Skeletal muscle tissue (tissue), 4 donors: ENCODE results near the gene ZFAND2A. TPM values are rescaled to one million over a fixed set of nuclear protein-coding genes. Genes with fewer than 3 reads are reported as not detected.
"Not testable (repeated sequence)": the region's sequence is repeated elsewhere in the genome, so short reads cannot be mapped to it uniquely, and the experiment has no call there.

Experiments used
- H3K27ac ChIP-seq: one replicate; pipeline ENCODE4 v1.7.0; 2013; ENCODE audit warnings: mild to moderate bottlenecking, low read depth, low read length, inconsistent platforms
- H3K27me3 ChIP-seq, 3 donors: one replicate each; pipeline ENCODE4 v1.7.0; 2013; ENCODE audit warnings: low read length in 3 of 3; ENCODE audit not compliant: control insufficient read depth in 3 of 3, insufficient read depth in 3 of 3
- H3K36me3 ChIP-seq, 3 donors: one replicate each; pipeline ENCODE4 v1.7.0; 2013; ENCODE audit warnings: low read length in 3 of 3; ENCODE audit not compliant: control insufficient read depth in 3 of 3, insufficient read depth in 3 of 3
- H3K4me1 ChIP-seq, 3 donors: one replicate each; pipeline ENCODE4 v1.7.0; 2013; ENCODE audit warnings: low read length in 3 of 3, mild to moderate bottlenecking in 3 of 3; ENCODE audit not compliant: control insufficient read depth in 3 of 3, insufficient read depth in 3 of 3
- H3K4me3 ChIP-seq, 3 donors: one replicate each; pipeline ENCODE4 v1.7.0; 2013; ENCODE audit warnings: low read length in 3 of 3
- H3K9ac ChIP-seq, 3 donors: one replicate each; pipeline ENCODE4 v1.7.0; 2013; ENCODE audit warnings: low read length in 3 of 3, mild to moderate bottlenecking in 3 of 3, moderate library complexity in 2 of 3, low read depth in 1 of 3
- H3K9me3 ChIP-seq, 3 donors: one replicate each; pipeline ENCODE4 v1.7.0; 2013; ENCODE audit warnings: low read length in 3 of 3; ENCODE audit not compliant: control insufficient read depth in 3 of 3
- total RNA-seq: library from RNA; depleted of rRNA; stranded (reverse); fragments of >200 nt; gene quantifications from one replicate; pipeline ENCODE4 v1.2.3, GENCODE V29; 2014
- donor health status: Osteomylitis.

Gene ZFAND2A
- total RNA-seq, 1 donor from 2014 or later: 10.4 TPM

DNA sequence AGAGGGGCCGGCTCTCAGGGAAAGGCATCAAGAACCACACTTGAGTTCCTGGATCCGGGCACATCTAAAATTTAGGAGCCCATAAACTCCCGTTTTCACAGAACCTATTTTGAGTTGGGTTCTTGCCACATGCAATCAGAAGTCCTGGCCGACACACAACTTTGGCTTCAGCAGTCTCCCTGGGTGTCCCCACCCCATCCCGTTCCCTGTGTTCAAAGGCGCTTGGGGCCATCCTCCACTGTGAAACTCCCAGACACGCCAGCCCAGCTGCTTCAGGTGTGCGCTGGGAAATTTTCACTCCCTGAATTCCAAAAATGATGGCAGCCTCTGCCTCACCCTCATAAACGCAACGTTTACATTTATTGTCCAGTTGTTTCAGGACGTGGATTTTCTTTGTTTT, 8.4 kb upstream of the ZFAND2A start:
- Histone ChIP-seq H3K27me3 (peaks cover 0 to 2% (median 0%) of the 10 kb centered on the region in 3 donors), H3K27ac (no peak overlapping the region), H3K4me1 (peaks cover 2 to 10% (median 6%) of the 10 kb centered on the region in 3 donors), H3K9ac (no peak overlapping the region), H3K4me3 (no peak overlapping the region), H3K36me3 (peaks cover 4 to 15% (median 10%) of the 10 kb centered on the region in 3 donors), H3K9me3 (no peaks in the 10 kb centered on the region)

DNA sequence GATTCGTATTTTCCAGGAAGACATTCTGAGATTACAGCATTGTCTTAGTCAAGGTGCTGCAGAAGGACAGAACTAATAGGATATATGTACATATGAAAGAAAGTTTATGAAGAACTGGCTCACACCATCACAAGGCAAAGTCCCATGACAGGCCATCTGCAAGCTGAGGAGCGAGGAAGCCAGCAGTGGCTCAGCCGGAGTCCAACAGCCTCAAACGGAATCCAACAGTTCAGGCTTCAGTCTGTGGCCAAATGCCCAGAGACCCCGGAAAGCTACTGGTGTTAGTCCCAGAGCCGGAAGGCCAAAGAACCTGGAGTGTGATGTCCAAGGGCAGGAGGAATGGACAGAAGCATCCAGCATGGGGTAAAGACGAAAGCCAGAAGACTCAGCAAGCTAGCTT, 4.4 kb upstream of the ZFAND2A start:
- Histone ChIP-seq H3K36me3 (peaks cover 8 to 27% (median 18%) of the 10 kb centered on the region in 3 donors), H3K27me3 (no peaks in the 10 kb centered on the region), H3K4me1 (peaks cover 7 to 16% (median 15%) of the 10 kb centered on the region in 3 donors)

DNA sequence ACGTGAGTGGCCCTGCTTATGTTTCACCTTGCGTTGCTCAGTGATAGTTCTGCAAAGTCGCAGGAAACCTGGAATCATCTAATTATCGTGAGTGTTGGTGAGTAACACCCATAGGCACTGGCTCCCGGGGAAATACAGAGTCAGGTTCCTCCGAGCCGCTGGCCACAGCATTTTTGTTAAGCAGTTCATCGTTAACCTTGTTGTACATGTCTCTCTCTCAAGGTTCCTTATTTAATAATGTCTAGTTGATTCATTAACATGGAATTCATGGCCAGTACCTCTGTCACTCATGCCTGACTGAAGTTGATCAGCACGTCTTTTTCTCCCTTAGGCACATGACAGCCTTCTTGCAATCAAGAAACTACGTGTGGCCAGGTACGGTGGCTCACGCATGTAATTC, 3.1 kb upstream of the ZFAND2A start:
- H3K4me1 ChIP-seq: peaks cover 18 to 23% (median 22%) of the 10 kb centered on the region in 3 donors
- H3K36me3 ChIP-seq: peaks cover 8 to 27% (median 23%) of the 10 kb centered on the region in 3 donors
- no peak overlapping the region for H3K27ac ChIP-seq
- H3K27me3 ChIP-seq: no peaks in the 10 kb centered on the region
- no peaks in the 10 kb centered on the region for H3K9me3 ChIP-seq
- no peak overlapping the region for H3K4me3 ChIP-seq
- H3K9ac ChIP-seq: no peak overlapping the region

More for the DNA sequence above, 4.4 kb upstream of the ZFAND2A start:
- Histone ChIP-seq H3K4me3 (no peak overlapping the region), H3K27ac (no peak overlapping the region), H3K9me3 (no peaks in the 10 kb centered on the region), H3K9ac (no peak overlapping the region)

DNA sequence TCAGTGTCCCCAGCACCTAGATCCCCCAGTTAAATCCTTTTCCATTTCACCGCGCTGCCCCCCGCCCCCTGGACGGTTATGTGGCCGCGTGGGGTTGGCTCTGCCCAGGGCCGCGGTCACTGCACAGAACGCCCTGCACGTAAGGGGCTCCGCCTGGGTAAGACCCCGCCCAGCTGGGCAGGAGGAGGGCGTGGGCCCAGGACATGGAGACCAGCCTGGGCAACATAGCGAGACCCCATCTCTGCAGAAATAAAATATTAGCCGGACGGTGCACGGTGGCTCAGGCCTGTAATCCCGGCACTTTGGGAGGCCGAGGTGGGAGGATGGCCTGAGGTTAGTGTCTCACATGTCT, 650 bp upstream of the ZFAND2A start:
- H3K27me3 ChIP-seq: no peaks in the 10 kb centered on the region
- H3K27ac ChIP-seq: peak overlapping the region; percentile 96
- no peaks in the 10 kb centered on the region for H3K9me3 ChIP-seq
- peaks cover 20 to 43% (median 33%) of the 10 kb centered on the region in 3 donors for H3K36me3 ChIP-seq
- peak overlapping the region; percentile 93 to 99 (median 97) for H3K9ac ChIP-seq
- H3K4me1 ChIP-seq: peaks cover 18 to 25% (median 22%) of the 10 kb centered on the region in 3 donors
- H3K4me3 ChIP-seq: peak overlapping the region; percentile 85 to 93 (median 88)

DNA sequence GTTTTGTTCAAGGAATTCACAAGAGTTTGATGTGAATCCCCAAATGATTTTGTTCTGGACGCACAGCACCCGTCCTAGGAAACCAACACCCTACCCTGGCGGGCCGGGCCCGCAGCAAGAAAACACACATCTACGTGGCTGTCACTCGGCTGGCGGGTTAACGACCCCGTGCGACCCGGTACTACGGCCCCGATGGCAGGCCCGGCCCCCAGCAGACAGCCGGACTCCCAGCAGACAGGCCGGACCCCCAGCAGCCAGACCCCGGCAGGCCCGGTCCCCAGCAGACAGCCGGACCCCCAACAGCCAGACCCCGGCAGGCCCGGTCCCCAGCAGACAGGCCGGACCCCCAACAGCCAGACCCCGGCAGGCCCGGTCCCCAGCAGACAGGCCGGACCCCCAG, 765 bp downstream of the ZFAND2A start:
- Histone ChIP-seq H3K9ac (peak overlapping the region; percentile 80 to 97 (median 82)), H3K27ac (peak overlapping the region; percentile 96), H3K4me3 (peak overlapping the region; percentile 71 to 75 (median 73)), H3K4me1 (peaks cover 18 to 25% (median 22%) of the 10 kb centered on the region in 3 donors), H3K36me3 (peaks cover 34 to 45% (median 37%) of the 10 kb centered on the region in 3 donors)
- H3K27me3 ChIP-seq, H3K9me3 ChIP-seq: not testable (repeated sequence)

DNA sequence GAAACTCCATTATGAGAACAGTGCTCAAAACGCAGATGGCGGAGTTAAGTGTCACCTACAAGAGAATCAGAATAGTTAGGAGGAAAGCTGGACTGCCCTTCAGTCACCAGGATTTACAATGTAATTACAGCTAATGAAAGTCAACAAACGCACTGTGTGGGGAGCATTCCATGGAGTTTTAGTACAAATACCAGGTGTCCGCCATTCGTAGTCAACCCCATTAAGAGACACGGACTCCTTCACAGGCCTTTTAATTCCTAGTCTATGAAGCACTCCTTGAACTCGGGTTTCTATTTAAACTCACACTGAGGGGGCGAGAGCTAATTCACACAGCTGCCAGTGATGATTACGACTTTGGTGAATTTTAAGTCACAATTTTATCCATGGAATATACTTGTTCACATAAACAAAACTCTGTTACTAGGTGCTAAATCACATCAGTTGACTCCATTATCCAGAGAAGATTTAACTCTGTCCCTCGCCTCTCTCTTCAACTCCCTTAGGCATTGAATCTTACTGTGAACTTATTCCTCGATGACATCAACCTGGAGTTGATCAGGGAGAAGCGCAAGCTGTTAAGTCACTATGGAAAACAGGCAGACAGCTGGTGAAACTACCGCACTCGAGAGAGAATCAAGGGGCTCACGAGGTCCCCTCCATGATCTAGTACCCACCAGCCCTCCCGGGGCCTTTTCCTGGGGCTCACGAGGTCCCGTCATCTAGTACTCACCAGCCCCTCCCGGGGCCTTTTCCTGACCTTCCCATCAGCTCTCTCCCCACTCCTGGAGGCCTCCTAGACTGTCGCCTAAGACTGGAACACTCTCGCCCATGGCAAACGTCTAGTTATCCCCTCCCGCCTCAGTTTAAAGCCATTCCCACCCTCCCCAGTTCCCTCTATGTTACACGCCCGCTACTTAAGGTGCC, 1.5 kb downstream of the ZFAND2A start:
- Histone ChIP-seq H3K27me3 (no peaks in the 10 kb centered on the region), H3K9ac (peak overlapping the region; percentile 80 to 97 (median 82)), H3K4me3 (peak overlapping the region; percentile 71 to 75 (median 73)), H3K36me3 (peaks cover 37 to 50% (median 39%) of the 10 kb centered on the region in 3 donors), H3K4me1 (peaks cover 18 to 25% (median 22%) of the 10 kb centered on the region in 3 donors), H3K9me3 (no peaks in the 10 kb centered on the region), H3K27ac (no peak overlapping the region)

DNA sequence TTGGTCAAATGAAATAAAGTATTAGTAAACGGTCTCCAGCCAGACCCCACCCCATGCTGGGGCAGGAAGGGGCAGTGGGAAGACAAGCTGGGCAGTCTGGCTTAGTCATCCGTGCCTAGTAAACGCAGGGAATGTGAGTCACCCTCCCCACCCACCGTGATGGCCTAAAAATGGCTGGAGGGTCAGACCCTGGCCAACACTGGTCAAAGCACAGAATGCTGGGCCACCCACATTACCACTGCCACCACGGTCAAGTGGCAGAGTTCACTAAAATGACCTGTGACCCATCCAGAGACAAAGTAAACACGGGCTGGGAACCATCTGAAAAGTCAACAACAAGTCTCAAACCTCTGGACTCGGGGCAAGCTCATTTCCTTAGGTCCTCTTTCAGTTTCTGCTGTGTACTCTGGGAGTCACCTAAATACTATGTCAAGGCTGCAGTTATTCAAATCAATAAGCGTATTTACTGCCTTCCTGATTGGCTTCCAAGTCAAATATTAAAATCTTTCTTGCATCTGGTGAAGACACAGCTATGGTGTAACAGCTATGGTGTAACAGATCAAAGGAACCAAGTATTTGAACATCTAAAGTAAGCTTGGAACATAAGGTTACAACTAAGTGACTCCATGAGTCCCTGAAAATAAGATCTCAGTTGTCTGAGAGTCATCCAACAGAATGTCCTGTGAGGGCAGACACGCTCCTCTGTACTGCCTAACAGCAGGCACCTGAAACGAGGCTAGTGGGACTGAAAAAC, 3.0 kb downstream of the ZFAND2A start:
- peaks cover 41 to 55% (median 48%) of the 10 kb centered on the region in 3 donors for H3K36me3 ChIP-seq
- no peak overlapping the region for H3K4me3 ChIP-seq
- no peaks in the 10 kb centered on the region for H3K27me3 ChIP-seq
- H3K9me3 ChIP-seq: no peaks in the 10 kb centered on the region
- peaks cover 18 to 25% (median 19%) of the 10 kb centered on the region in 3 donors for H3K4me1 ChIP-seq
- no peak overlapping the region for H3K27ac ChIP-seq
- H3K9ac ChIP-seq: no peak overlapping the region

DNA sequence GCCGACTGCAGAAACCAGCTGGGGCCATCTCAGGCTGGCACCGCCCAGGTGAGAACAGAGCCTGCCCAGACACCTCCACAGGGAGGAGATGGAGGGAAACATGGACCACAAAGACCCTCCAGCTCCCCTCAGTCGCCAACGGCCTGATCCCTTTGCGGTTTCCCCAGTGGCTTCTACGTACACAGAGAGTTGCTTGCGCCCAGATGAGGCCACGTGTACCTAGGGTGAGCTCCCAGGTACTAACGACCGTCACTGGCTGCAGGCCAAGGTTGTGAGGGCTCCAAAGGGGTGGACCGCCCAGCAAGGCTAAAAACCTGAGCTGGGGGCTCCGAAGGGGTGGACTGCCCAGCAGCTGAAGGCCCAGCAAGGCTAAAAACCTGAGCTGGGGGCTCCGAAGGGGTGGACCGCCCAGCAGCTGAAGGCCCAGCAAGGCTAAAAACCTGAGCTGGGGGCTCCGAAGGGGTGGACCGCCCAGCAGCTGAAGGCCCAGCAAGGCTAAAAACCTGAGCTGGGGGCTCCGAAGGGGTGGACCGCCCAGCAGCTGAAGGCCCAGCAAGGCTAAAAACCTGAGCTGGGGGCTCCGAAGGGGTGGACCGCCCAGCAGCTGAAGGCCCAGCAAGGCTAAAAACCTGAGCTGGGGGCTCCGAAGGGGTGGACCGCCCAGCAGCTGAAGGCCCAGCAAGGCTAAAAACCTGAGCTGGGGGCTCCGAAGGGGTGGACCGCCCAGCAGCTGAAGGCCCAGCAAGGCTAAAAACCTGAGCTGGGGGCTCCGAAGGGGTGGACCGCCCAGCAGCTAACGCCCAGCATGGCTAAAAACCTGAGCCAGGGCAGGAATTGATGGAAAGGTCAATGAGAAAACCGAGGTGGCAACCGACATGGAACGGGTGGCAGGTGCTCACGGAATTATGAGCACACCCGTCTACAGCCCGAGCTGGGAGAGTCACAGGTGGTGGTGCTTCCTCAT, 3.9 kb downstream of the ZFAND2A start:
- not testable (repeated sequence) for H3K9ac ChIP-seq, H3K4me3 ChIP-seq, H3K27me3 ChIP-seq, H3K27ac ChIP-seq, H3K9me3 ChIP-seq
- Histone ChIP-seq H3K4me1 (peaks cover 13 to 20% (median 14%) of the 10 kb centered on the region in 3 donors), H3K36me3 (peaks cover 48 to 61% (median 51%) of the 10 kb centered on the region in 3 donors)

DNA sequence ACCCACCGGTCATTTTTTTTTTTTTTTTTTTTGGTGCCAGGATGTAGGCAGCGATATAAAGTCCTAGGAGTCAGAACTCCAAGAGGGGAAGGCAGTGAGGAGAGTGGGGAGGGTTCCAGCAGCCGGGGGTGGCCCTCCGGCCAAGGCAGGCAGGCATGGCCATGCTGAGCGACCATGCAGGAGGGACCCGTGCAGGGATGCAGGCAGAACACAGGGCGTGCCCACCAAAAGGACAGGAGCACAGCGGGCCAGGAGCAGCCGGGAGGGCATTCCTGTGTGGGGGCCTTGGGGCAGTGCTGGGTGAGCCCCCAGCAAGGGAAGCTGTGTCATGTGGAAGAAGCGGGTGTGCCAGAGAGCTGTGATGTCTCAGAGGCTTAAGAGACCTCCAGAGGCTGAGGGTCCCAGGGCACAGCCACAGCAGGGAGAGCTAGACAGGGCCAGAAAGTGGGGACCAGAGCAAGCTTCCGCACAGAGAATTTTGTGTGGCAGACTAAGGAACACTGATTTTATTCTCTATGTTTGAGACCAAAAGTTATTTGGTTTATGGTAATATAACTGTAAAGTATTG, 5.7 kb downstream of the ZFAND2A start:
- no peak overlapping the region for H3K27ac ChIP-seq
- H3K27me3 ChIP-seq: no peaks in the 10 kb centered on the region
- peaks cover 9 to 13% (median 11%) of the 10 kb centered on the region in 3 donors for H3K4me1 ChIP-seq
- no peaks in the 10 kb centered on the region for H3K9me3 ChIP-seq
- no peak overlapping the region for H3K9ac ChIP-seq
- no peak overlapping the region for H3K4me3 ChIP-seq
- peaks cover 57 to 65% (median 60%) of the 10 kb centered on the region in 3 donors for H3K36me3 ChIP-seq
